GM21619 (cell line): ENCODE results near the gene SERPINB4.

ENCODE experiments used
- ATAC-seq: cut with Tn5 transposase; IDR thresholded peaks from one replicate; pipeline ENCODE4 v1.9.1; 2021; ENCODE audit not compliant: unreplicated experiment

SERPINB4 gene

DNA sequence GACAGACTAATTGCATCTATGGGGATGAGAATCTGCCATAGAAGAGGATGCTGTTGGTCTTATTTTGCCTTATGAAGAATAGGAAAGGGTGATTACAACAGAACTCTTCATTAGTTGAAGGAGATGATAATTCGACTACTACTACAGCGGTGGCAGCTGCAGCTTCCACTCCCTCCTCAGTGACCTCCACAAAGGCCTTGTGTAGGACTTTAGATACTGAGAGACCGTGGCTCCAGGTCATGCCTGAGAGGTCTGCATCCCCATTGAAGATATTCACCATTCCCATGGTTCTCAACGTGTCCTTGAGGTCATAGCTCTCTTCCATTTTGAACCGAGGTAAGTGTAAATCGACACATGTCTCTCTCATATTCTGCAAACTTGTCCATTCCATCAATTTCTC, 6.4 kb downstream of the SERPINB4 start:
- ATAC-seq: no peak

DNA sequence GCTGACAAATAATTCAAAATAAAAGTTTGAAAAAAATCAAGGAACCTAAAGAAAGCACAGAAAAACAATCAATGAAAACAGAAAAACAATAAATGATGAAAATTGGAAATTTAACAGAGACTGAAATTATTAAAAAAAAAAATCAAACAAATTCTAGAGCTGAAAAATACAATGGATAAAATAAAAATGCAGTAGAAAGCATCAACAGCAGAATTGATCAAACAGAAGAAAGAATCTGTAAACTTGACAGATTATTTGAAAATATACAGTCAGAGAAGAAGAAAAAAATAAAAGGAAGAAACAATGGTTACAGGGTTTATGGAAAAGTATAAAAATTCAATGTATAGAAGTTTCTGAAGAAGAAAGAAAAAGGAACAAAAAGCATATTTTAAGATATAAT, 16.2 kb downstream of the SERPINB4 start:
- no peak for ATAC-seq

DNA sequence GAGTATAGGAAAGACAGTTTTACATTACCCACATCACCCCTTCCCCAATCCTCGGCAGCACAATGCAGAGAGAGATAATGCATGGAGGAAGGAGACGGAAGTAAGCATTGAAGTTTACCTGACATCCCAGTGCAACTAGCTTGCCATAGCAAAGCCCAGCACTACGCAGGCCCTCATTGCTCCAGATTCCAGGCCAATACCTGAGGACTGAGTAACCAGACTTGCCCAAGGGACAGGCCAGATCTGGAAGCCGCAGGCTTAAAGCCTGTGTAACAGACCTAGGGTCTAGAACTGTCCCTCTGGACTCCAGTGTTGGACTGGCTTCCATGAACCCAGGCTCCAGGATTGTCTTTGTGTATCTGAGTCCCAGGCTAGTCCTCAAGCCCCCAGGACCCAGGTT, 17.6 kb downstream of the SERPINB4 start:
- ATAC-seq: no peak

- ATAC-seq: no peak
These were observed 19.2 kb downstream of the SERPINB4 start for GRCh38 chr18:63624863-63625262.

DNA sequence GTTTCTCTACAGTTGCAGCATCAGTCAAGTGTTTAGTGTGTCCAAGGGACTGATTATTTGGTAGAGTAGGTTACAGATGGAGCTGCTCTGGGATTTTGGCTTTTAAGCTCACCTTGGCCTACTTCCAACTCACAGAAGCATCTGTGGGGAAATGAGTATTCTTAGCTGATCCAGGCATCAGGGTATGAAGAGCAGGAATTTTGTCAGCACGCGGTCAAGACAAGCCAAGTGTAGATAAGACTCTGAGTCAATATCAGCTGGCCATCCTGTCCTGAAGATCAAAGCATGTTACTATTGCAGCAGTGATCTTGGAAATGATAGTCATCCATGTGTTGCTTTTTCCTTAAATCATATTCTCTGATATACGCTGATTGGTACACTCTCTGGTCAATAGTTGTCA, 24.4 kb downstream of the SERPINB4 start:
- no peak for ATAC-seq

DNA sequence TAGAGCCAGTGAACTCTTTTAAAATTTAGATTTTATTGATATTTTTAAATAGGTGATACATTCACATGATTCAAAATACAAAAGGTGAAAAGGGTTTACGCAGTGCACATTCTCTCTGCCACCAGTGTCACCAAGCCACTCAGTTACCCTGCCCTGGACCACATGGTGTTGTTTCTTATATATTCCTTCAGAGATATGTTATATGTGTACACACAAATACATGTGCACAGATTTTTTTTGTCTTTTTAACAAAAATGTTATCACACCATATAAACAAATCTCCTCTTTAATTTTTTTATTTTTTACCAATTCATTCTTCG, 26.2 kb downstream of the SERPINB4 start:
- no peak for ATAC-seq

DNA sequence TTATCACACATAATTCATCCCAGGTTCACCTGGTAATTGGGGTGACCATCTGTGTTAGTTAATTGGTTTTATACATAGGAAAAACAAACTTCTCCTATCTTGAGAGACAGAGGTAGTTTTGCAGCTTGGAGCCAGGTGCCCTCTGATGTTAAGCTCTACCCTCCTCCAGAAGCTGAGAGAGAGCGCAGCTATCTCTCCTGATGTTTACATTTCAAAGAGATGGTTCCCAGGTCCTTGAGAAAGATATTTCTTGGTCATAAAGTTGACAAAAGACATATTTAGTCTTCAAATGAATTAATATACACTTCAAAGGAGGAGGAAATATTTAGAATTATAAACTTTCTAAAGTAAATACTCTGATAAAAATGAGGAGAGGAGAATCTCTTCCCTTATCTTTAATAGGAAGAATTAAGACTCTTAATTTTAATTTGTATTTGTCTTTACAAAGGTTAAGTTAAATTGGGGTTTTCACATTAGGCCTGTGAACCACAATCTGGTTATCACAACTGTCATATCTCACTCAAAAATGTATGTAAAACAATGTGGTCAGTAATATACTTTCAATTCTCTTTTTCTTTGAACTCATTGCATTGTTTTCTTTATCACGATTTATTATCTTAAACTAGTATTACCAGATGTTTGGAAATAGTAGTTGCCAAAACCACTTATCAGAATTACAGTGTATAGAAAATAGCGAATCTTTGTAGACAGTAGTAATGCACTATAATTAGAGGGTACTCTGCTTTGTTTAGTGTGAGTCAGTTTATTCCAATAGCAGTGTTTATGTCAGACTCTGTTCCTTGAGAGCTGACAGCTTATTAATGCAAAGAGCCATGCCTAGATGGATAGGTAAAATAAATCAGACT, 26.8 kb downstream of the SERPINB4 start:
- ATAC-seq: peak; percentile 67

DNA sequence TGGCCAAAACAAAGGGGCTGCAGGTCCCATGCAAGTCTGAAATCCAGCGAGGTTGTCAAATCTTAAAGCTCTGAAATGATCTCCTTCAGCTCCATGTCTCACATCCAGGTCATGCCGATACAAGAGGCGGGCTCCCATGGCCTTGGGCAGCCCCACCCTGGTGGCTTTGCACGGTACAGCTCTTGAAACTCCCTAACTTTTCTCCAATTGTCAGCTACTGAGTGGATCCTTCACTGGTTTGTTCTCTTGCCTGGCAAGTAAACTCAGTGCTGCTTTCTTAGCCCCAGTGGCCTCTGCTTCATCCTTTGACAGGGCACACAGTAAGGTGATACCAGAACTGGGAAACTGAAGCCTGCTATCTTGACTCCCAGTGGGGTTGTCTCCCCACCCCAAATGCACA, 30.6 kb downstream of the SERPINB4 start:
- no peak for ATAC-seq

- ATAC-seq: no peak
These were observed 37.5 kb downstream of the SERPINB4 start for GRCh38 chr18:63606526-63606925.

DNA sequence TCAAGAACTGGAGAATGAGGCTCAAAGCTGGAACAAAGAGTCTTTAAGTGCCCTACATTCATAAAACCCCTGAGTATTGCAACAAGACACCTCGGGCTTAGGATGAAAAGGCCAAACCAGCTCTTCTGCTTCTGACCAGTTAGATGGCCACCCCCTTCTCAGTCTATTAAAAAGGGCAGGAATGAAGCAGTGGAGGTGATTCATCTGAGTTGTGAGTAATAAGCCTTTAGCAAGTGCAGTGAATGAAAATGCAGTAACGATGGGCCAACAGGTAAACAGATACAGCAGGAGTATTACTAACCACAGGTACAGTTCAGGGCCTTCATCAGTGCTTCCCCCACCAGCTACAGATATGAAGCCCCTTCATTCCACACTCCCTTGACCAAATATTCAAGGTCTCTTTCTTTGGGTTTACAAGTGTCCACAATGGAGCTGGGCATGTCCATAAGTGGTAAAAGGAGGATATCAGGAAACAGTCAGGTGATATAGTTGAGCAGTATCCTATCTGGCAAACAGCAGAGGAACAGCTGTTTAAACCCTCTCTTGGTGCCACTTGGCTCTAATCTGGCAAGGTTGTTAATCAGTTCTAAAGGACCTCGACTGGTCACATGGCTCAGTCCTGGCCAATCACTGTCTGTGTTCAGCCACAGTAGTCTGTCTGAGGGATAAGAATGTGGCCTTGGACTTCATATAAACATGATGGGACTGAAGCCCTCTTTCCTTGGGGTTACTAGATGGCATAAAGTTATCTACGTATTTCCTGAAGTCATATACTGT, 39.1 kb downstream of the SERPINB4 start:
- no peak for ATAC-seq

DNA sequence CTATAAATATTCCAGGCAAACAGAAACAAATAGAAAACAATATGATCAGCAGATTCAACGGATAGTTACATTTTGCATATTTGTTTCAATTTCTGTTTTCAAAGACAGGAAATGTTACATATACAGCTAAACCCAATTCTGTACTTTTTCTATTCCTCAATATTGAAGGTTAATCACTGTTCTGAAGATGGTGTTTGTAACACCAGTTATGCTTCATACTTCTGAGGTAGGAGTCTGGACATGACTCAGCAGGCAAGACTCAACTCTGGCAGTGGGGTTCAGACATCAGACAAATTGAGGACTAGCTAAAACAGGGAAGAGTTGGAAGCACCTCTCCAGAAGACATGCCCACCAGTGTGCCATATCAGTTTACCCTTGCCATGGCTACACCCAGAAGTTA, 40.3 kb downstream of the SERPINB4 start:
- peak; percentile 98 for ATAC-seq

DNA sequence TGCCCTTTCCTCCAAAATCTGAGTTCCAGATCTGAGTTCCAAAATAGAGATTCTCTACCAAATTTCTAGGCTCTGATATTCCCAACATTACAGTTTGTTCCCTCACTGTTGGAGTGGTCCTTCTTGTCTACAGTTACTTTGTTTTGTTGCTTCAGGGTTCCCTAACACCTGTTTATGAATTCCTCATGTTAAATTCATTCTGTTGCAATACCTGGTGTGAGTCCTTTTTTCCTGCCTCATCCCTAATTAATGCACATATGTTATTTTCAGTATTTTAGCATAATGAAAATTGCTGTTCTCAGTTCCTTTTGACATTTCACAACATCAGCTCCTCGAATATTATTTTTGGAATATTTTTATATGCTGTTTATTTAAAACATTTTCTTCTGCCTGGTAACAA, 40.7 kb downstream of the SERPINB4 start:
- no peak for ATAC-seq

DNA sequence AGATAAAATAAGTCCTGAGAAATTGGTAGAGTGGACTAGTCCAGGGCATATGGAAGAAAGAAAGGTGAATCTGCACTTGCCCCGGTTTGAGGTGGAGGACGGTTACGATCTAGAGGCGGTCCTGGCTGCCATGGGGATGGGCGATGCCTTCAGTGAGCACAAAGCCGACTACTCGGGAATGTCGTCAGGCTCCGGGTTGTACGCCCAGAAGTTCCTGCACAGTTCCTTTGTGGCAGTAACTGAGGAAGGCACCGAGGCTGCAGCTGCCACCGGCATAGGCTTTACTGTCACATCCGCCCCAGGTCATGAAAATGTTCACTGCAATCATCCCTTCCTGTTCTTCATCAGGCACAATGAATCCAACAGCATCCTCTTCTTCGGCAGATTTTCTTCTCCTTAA, 47.1 kb downstream of the SERPINB4 start:
- ATAC-seq: no peak

DNA sequence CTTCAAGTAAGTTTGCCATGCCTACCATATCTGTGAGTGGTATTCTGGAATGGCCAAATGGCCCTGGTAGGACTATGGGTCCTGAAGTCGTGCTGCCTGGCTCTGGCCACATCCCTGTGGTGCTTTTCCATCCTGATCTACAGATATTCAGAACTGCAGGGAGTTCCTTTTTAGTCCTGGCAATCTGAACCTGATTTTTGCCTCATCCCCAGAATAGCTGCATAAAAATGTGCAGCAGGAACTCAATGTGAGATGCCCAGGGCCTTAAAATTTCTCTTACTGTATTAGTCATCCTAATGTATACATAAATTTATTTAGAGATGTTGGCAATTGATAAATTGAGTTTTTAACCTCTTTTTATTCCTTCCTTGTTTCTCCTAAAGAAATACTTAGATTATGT, 51.6 kb downstream of the SERPINB4 start:
- no peak for ATAC-seq

- no peak for ATAC-seq
These were observed 52.3 kb downstream of the SERPINB4 start for GRCh38 chr18:63591725-63592124.

GRCh38 chr18:63590966-63591695, 52.9 kb downstream of the SERPINB4 start:
- ATAC-seq: no peak

GRCh38 chr18:63590373-63590772, 53.7 kb downstream of the SERPINB4 start:
- ATAC-seq: no peak

DNA sequence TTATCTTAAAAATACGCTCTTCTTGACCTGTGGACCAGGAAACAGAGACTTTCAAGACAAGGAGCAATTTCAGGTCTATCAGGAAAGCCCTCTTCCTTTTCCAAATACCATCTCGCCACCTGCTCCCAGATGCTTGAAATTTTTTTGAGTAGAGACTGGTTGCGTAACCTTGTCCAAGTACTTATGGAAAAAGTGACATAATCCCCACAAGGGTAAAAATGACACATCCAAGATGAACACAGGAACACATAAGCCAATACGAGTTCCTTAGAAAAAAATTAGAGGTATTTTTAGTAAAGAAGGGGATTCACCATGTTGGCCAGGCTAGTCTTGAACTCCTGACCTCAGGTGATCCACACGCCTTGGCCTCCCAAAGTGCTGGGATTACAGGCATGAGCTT, 55.1 kb downstream of the SERPINB4 start:
- no peak for ATAC-seq
